Stimulated activated CD8-positive, alpha-beta memory T cell treated with anti-CD3 and anti-CD28 coated beads, Interleukin-12 subunit alpha, Interleukin-12 subunit beta, amount 100 ng/mL, for 24 hours (primary cell): ENCODE results near the gene NAP1L4.
"Not testable (repeated sequence)": the region's sequence is repeated elsewhere in the genome, so short reads cannot be mapped to it uniquely, and the experiment has no call there.

Source experiments
- DNase-seq: peaks from one replicate; pipeline ENCODE4 v3.0.0-alpha.2; 2020; ENCODE audit errors: extremely low read depth

The NAP1L4 gene

GRCh38 chr11:2937641-2938457, 54.3 kb downstream of the NAP1L4 start:
- DNase-seq, result not testable (repeated sequence)

GRCh38 chr11:2934611-2935239, 57.4 kb downstream of the NAP1L4 start:
- no peak for DNase-seq

GRCh38 chr11:2934021-2934550, 58.0 kb downstream of the NAP1L4 start:
- no peak for DNase-seq

GRCh38 chr11:2933375-2934020, 58.6 kb downstream of the NAP1L4 start:
- DNase-seq, result no peak

- no peak for DNase-seq
Measured at GRCh38 chr11:2932850-2933251, 59.3 kb downstream of the NAP1L4 start.

GRCh38 chr11:2931771-2932738, 60.1 kb downstream of the NAP1L4 start:
- no peak for DNase-seq

- DNase-seq, result no peak
Measured at GRCh38 chr11:2931420-2931746, 60.7 kb downstream of the NAP1L4 start.

GRCh38 chr11:2930704-2931419, 61.3 kb downstream of the NAP1L4 start:
- DNase-seq, result no peak

GRCh38 chr11:2929950-2930703, 62.0 kb downstream of the NAP1L4 start:
- DNase-seq, result no peak

GRCh38 chr11:2929531-2929949, 62.6 kb downstream of the NAP1L4 start:
- DNase-seq, result no peak

- no peak for DNase-seq
Measured at GRCh38 chr11:2928605-2929530, 63.3 kb downstream of the NAP1L4 start, which contains the start of gene PHLDA2. PHLDA2 (minus strand) TSS chr11:2929420; CDS start chr11:2929364, 56 bp downstream.

- no peak for DNase-seq
Measured at GRCh38 chr11:2927851-2928604, 64.1 kb downstream of the NAP1L4 start.

GRCh38 chr11:2927121-2927800, 64.9 kb downstream of the NAP1L4 start:
- no peak for DNase-seq

- DNase-seq, result no peak
Measured at GRCh38 chr11:2926611-2927051, 65.5 kb downstream of the NAP1L4 start.

- no peak for DNase-seq
Measured at GRCh38 chr11:2924821-2925675, 67.1 kb downstream of the NAP1L4 start.

- DNase-seq, result no peak
Measured at GRCh38 chr11:2924381-2924780, 67.7 kb downstream of the NAP1L4 start.
